ENCODE results near the gene SLC12A8.

DNA sequence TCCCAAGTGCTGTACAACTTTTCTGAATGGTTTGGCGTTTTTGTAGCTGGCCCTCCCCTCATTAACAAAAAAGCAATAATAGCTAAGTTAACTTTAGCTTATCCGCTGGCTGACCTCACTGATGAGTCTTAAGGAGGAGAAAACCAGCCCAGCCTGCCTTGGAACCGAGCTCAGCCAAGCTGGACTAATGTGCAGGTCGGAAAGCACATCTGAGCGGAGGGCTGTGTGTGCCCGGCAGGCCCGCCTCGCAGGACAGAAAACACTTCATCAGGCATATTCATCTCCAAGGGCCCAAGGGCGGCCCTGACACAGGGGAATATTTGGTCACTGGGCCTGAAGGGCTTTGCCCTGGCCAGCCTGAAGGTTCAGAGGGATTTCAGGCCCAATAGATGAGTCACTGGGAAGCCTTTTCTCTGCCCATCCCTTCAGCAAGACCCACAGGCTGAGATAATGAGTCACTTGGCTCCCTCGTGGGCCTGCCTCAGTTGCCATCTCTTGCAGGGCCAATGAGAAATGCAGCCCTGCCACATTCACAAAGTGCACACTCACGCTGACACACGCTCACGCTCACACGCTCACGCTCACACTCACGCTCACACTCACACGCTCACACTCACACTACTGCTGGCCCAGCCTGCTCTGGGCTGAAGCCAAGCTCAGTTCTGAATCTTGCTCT is 75.1 kb downstream of the SLC12A8 start:
- TF ChIP-seq EZH2phosphoT487 (IDR thresholded peaks at IDR 0.05; ENCODE audit: insufficient read depth, low read depth): no peak
- TF ChIP-seq EZH2 (IDR thresholded peaks at IDR 0.05; ENCODE audit: insufficient read depth, poor library complexity, severe bottlenecking): no peak

All from GM23248 (cell line).